HepG2 (cell line): Measurements from ENCODE around the gene TOM1L2. TPM values are rescaled to one million over a fixed set of nuclear protein-coding genes. Genes with fewer than 3 reads are reported as not detected.
"Not testable (repeated sequence)": the region's sequence is repeated elsewhere in the genome, so short reads cannot be mapped to it uniquely, and the experiment has no call there.

Experiments
- ATAC-seq: fragments of 200-7000 bp; cut with Tn5 transposase; 3 replicates; pipeline ENCODE4 v1.9.1; 2020; ENCODE audit warnings: mild to moderate bottlenecking, moderate library complexity
- BruUV-seq: library from RNA; stranded (reverse); fragments of 400-500 nt; replicated peaks from 2 replicates; lab custom pipeline; 2021; lab: Mats Ljungman, UMichigan
- CTCF ChIA-PET: fragments of 300-600 bp; formaldehyde crosslinking; extraction: SDS; loops from one replicate; lab custom pipeline; 2021; ENCODE audit warnings: low total read pairs, inconsistent platforms, low intra/inter-chr PET ratio; lab: Yijun Ruan, JAX
- POLR2A ChIA-PET: fragments of 350-600 bp; sonication (Branson Sonifier 250); formaldehyde crosslinking; loops from one replicate; lab custom pipeline; 2020; ENCODE audit warnings: antibody characterized with exemption, inconsistent platforms; lab: Yijun Ruan, JAX
- DNase-seq: peaks from one replicate; pipeline ENCODE4 v3.0.0-alpha.2; 2015; ENCODE audit warnings: low spot score
- FAIRE-seq: peaks from 3 replicates; lab custom pipeline; 2011; peaks lifted over from hg19 to GRCh38; lab: Jason Lieb, UNC
- H2AFZ ChIP-seq: one replicate; pipeline ENCODE4 v1.6.1; 2011; ENCODE audit warnings: low read length, inconsistent platforms
- H3K27ac ChIP-seq: fragments of 300-600 bp; 3 replicates; pipeline ENCODE4 v1.8.0; 2011; ENCODE audit warnings: mixed run types, mild to moderate bottlenecking, mixed read lengths, low read length, inconsistent platforms; ENCODE audit not compliant: insufficient read depth; ENCODE audit errors: extremely low read length
- H3K27me3 ChIP-seq, 2 experiments: fragments of 200-600 bp in 1 of 2; 2 replicates in 1 of 2; 3 replicates in 1 of 2; pipeline versions ENCODE4 v1.6.0 to v1.8.0; 2011; ENCODE audit warnings: low read length in 2 of 2, mild to moderate bottlenecking in 2 of 2, moderate library complexity in 2 of 2, inconsistent platforms in 1 of 2; ENCODE audit not compliant: insufficient read depth in 2 of 2, control insufficient read depth in 1 of 2
- H3K36me3 ChIP-seq, 2 experiments: fragments of 200-600 bp in 1 of 2; replicated peaks in 1 of 2; 2 replicates in 1 of 2; 3 replicates in 1 of 2; pipeline versions ENCODE4 v1.5.1 to v1.8.0; 2011; ENCODE audit warnings: low read length in 2 of 2, inconsistent platforms in 1 of 2; ENCODE audit not compliant: insufficient read depth in 2 of 2, control insufficient read depth in 1 of 2
- H3K4me1 ChIP-seq: 2 replicates; pipeline ENCODE4 v1.5.1; 2012; ENCODE audit warnings: low read length, inconsistent platforms; ENCODE audit not compliant: insufficient read depth
- H3K4me2 ChIP-seq: 2 replicates; pipeline ENCODE4 v1.6.0; 2011; ENCODE audit warnings: low read depth, low read length, inconsistent platforms
- H3K4me3 ChIP-seq, 3 experiments: fragments of 200-600 bp in 1 of 3; sonication (generic), shearing (Covaris generic) in 1 of 3; replicated peaks in 1 of 3; 2 replicates each; pipeline ENCODE4 v1.5.1; 2011 to 2016; ENCODE audit warnings: low read length in 3 of 3, inconsistent platforms in 2 of 3, low read depth in 2 of 3, mild to moderate bottlenecking in 2 of 3, control low read depth in 1 of 3, mixed read lengths in 1 of 3; ENCODE audit not compliant: insufficient read depth in 1 of 3
- H3K79me2 ChIP-seq: one replicate; pipeline ENCODE4 v1.6.1; 2011; ENCODE audit warnings: low read length, inconsistent platforms; ENCODE audit not compliant: insufficient read depth
- H3K9ac ChIP-seq: 2 replicates; pipeline ENCODE4 v1.6.0; 2011; ENCODE audit warnings: mild to moderate bottlenecking, low read depth, low read length, inconsistent platforms; ENCODE audit not compliant: insufficient read depth
- H3K9me3 ChIP-seq: 2 replicates; pipeline ENCODE4 v1.5.1; 2012; ENCODE audit warnings: mild to moderate bottlenecking, low read length
- H4K20me1 ChIP-seq: 2 replicates; pipeline ENCODE4 v1.6.0; 2011; ENCODE audit warnings: inconsistent platforms, mild to moderate bottlenecking, low read length, moderate library complexity; ENCODE audit not compliant: insufficient read depth
- KLF11 ChIP-seq: IDR thresholded peaks from 2 replicates; pipeline ENCODE4 v1.6.1; 2016; ENCODE audit warnings: missing compliant biosample characterization
- NFYB ChIP-seq: sonication (generic); formaldehyde crosslinking; IDR thresholded peaks from 2 replicates; pipeline ENCODE4 v1.4.0; 2020; ENCODE audit warnings: missing genetic modification reagents
- NFYC ChIP-seq: IDR thresholded peaks from 2 replicates; pipeline ENCODE4 v1.6.1; 2016; ENCODE audit warnings: missing genetic modification reagents, missing compliant biosample characterization
- POGZ ChIP-seq: sonication (generic); formaldehyde crosslinking; IDR thresholded peaks from 2 replicates; pipeline ENCODE4 v1.4.0; 2020; ENCODE audit warnings: mild to moderate bottlenecking, missing genetic modification reagents
- SMARCC2 ChIP-seq: fragments of 450-650 bp; IDR thresholded peaks from 2 replicates; pipeline ENCODE4 v1.6.1; 2017; ENCODE audit warnings: antibody characterized with exemption, mild to moderate bottlenecking
- ZNF317 ChIP-seq: sonication (generic); formaldehyde crosslinking; IDR thresholded peaks from 2 replicates; pipeline ENCODE4 v1.5.0; 2020; ENCODE audit warnings: mild to moderate bottlenecking, missing genetic modification reagents
- WGBS: methylation state at CpG from one replicate; pipeline ENCODE4 v1.1.6; 2017; ENCODE audit warnings: low lambda C conversion rate; 5-methylcytosine and 5-hydroxymethylcytosine counted together
- in situ Hi-C: cut with HindIII; loops from 2 replicates; pipeline ENCODE4 v1.10.0; 2017; ENCODE audit warnings: low pct_unique_long_range_greater_than_20kb; ENCODE audit not compliant: extremely low pct_ligation_motif_present
- intact Hi-C: fragments of 100-400 bp; cut with micrococcal nuclease; formaldehyde crosslinking; loops from one replicate; pipeline ENCODE4 v1.10.0; 2022; ENCODE audit not compliant: unreplicated experiment
- polyA plus RNA-seq, 8 experiments: library from polyadenylated mRNA; depleted of rRNA in 3 of 8; stranded (reverse) in 7 of 8; unstranded in 1 of 8; fragments of >200 nt; fragmentation: Illumina TruSeq in 4 of 8; extraction: Trizol in 4 of 8; gene quantifications; 2 replicates each; pipeline versions ENCODE4 v1.2.1 to v1.2.3, GENCODE V29; 2011 to 2016; ENCODE audit warnings: low read depth in 4 of 8, missing spikeins in 1 of 8, mixed read lengths in 1 of 8; ENCODE audit not compliant: insufficient read depth in 1 of 8
- total RNA-seq, 5 experiments: library from RNA; depleted of rRNA; stranded (reverse); fragments of >200 nt; fragmentation: Illumina TruSeq; extraction: Trizol; gene quantifications; 2 replicates each; pipeline ENCODE4 v1.2.3, GENCODE V29; 2016; ENCODE audit warnings: low read depth in 1 of 5

Gene TOM1L2
- total and polyA plus RNA-seq, 2 of the 13 experiments (the other 11 are each of a cell fraction or from before 2014, with no cell fraction given), result 4.7 to 7.4 TPM

- H2AFZ ChIP-seq, result no peak overlapping the region
- no peaks in the 10 kb centered on the region for H3K36me3 ChIP-seq
- no peak overlapping the region for H3K27ac ChIP-seq
- DNase-seq (no peak), ATAC-seq (no peak), FAIRE-seq (no peak)
- ChIA-PET POLR2A (interaction anchor here (1.2 to 1.9 kb wide), 2 partner anchors 14 to 15 kb away, joined by 3 to 4 read pairs; partner anchors contain the start of genes DRC3 and TOM1L2), CTCF (no interaction called here)
- TF ChIP-seq POGZ (no peak), SMARCC2 (no peak), KLF11 (CRISPR knock-in tag) (no peak)
- intact Hi-C loops, result no loop called here
- 90% methylated on average over 7 of the region's 7 CpGs for WGBS
- no peaks in the 10 kb centered on the region for H3K9me3 ChIP-seq
- no peak overlapping the region for H3K4me3 ChIP-seq
- H4K20me1 ChIP-seq, result no peaks in the 10 kb centered on the region
- H3K79me2 ChIP-seq, result no peaks in the 10 kb centered on the region
- no TSS peak for BruUV-seq
- no peak overlapping the region for H3K9ac ChIP-seq
- no peaks in the 10 kb centered on the region for H3K27me3 ChIP-seq
- in situ Hi-C loops, result no loop called here
- H3K4me1 ChIP-seq, result peaks cover 29% of the 10 kb centered on the region
- H3K4me2 ChIP-seq, result no peak overlapping the region
Measured at GRCh38 chr17:17957584-17957916, 14.7 kb downstream of the TOM1L2 start.

- H3K9ac ChIP-seq, in situ Hi-C loops, H3K4me2 ChIP-seq, FAIRE-seq, H3K9me3 ChIP-seq, H2AFZ ChIP-seq, H3K27ac ChIP-seq, H4K20me1 ChIP-seq, H3K27me3 ChIP-seq, H3K36me3 ChIP-seq, H3K4me3 ChIP-seq, ATAC-seq, intact Hi-C loops, CTCF ChIA-PET, DNase-seq, BruUV-seq, H3K79me2 ChIP-seq: not testable (repeated sequence)
- WGBS, result 92% methylated on average over 12 of the region's 12 CpGs
- POLR2A ChIA-PET, result interaction anchor here (0.9 kb wide), 1 partner anchor 12 kb away, joined by 3 read pairs; no protein-coding TSS in a partner anchor
- TF ChIP-seq NFYB (CRISPR knock-in tag) (peak; percentile 60), NFYC (CRISPR knock-in tag) (peak; percentile 38; the same call in 1 of the 2 replicates), ZNF317 (CRISPR knock-in tag) (0 out of 2 replicates have a peak, but pooled peaks have one; percentile 58)
- H3K4me1 ChIP-seq, result peaks cover 29% of the 10 kb centered on the region
Measured at GRCh38 chr17:17955790-17956341, 16.3 kb downstream of the TOM1L2 start.
